Upper lobe of left lung (tissue), 4 donors: ENCODE measurements around the gene FOXP1.

ENCODE experiments used
- CTCF ChIP-seq, 6 experiments: fragments of 450-650 bp in 4 of 6; fragments of 200-600 bp in 2 of 6; sonication (generic) in 2 of 6; IDR thresholded peaks; one replicate each; pipeline ENCODE4 v1.5.1; 2016 to 2019; ENCODE audit warnings: antibody characterized with exemption in 6 of 6
- POLR2A ChIP-seq, 4 donors: fragments of 450-650 bp; IDR thresholded peaks; one replicate each; pipeline ENCODE4 v1.5.1; 2016 to 2017; ENCODE audit warnings: antibody characterized with exemption in 4 of 4, mild to moderate bottlenecking in 2 of 4

GRCh38 chr3:71062037-71062932, 521.2 kb downstream of the FOXP1 start:
- no peak for TF ChIP-seq CTCF (IDR thresholded peaks at IDR 0.05)
- no peak for TF ChIP-seq POLR2A (IDR thresholded peaks at IDR 0.05)
